ENCODE results near the gene CSNK1A1L.

- TF ChIP-seq POLR2A (IDR thresholded peaks at IDR 0.05; ENCODE audit: low read length) = no peak
- no peak for TF ChIP-seq GATA1 (IDR thresholded peaks at IDR 0.05; ENCODE audit: low read depth, low read length)
These were observed 4.7 kb downstream of the CSNK1A1L start for GRCh38 chr13:37100731-37101130.
